Stimulated activated CD4-positive, alpha-beta T cell treated with anti-CD3 and anti-CD28 coated beads, Interleukin-15, amount 100 ng/mL, for 1 hour (primary cell): Measurements from ENCODE around the gene ZNF525.
"Not testable (repeated sequence)": the region's sequence is repeated elsewhere in the genome, so short reads cannot be mapped to it uniquely, and the experiment has no call there.

ENCODE experiments used
- DNase-seq, 2 donors: peaks; one replicate each; pipeline ENCODE4 v3.0.0-alpha.2; 2020; ENCODE audit warnings: low read depth in 1 of 2, low spot score in 1 of 2

Gene ZNF525

DNA sequence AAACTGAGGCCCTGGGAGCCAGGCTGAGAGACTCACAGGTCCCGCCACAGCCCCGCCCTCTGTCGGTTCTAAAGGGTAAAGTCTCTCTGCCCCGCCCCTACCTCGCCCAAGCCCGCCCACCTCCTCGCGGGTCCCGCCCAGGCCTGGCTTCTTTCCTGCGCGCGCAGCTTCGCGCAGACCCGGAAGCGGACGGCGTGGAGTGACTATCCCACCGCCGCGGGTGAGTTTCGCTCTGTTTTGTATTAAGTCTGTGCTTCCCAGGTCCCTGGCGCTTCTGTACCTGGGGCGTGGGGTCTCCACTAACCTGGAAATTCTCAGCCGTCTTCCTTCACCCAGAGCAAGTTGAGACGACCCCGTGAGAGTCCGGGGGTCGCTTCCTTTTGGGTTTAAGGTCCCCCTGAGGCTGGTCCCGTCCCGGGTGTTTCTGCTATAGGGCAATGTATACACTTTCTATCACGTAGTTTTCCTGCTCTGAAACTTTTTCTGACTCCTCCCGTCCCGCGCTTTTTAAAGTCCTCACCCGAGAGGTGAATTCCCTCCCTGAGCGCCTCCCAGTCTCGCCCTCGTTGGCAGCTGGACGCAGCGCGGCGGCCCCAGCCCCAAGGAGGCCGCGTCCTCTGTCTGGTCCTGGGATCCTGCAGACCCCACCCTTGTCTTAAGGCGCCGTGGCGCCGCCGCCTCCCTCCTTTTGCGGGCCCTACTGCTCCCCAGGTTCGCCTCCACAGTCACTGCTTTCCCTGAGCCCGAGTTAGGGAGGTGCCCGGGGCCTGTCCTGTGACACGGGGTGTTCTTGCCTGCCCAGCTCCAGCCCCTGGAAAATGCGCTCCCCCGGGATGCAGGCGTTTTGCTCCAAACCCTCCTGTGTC lies 29.7 kb downstream of the ZNF525 start, which contains the start of gene ZNF765:
TSS of gene ZNF765 (plus strand) at position 176 of the 866 bp plus-strand sequence. CDS start 2,867 bp downstream, outside the sequence.
- peak; percentile 96 for DNase-seq

DNA sequence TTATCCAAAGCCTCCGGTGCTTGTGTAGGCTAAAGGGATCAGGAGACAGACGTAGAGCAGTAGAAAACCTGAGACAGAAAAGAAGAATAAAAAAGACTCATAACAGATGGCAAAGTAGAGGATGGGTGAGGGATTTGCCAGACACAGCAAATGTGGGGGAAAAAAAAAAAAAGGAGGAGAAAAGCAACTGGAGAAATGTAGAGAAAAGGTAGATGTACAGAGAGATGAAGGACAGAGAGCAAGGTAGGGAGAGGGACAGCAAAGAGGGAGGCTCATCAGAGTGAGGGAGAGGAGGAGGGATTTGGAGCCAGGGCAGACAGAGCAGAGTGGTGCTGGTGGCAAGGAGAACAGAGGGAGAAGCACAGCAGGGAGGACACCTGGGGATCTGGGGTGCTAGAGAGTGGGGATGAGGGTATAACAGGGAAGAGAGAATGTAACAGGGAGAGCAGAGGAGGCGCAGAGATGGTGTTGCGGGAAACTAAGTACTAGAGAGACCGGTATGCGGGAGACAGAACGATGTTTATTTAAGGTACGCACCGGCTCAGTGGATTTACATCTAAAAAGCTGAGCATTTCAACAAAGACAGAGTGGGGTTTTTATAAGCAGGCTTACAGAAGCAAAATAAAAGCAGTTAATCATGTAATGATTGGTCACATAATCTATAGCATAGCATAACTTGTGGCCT lies 30.5 kb downstream of the ZNF525 start:
- not testable (repeated sequence) for DNase-seq

DNA sequence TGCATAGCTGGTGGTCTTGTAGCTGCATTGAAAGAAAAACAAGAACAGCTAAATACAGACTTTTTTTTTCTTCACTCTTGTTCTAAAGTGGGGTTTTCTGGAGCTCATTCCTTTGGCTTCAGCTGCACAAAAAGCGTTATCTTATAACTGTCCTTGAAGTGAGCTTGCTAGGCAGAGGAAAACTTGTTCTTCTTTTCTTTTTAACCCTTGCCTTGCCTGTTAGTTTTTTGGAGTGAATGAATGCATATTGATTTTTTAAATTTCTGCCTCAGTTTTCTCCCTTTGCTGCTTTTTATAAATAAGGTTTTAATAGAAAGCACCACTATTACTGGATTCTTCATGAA lies 31.0 kb downstream of the ZNF525 start:
- DNase-seq, result no peak

DNA sequence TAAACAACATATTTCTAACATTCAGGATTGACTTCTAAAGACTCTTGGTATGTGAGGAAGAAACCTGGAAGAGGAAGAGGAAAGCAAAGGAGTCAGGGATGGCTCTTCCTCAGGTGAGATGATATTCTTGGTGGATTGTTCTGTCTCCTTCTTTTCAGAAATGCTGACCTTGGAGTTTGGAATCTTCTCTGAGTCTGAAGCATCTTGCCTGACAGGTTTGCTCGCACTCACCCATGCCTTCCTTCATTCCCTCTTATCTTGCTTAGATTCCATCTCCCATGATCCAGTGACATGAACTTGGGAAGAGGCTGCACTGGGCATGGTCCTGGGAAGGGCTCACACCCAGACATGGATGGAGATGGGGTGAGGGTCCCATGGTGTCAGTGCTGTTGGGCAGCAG lies 32.4 kb downstream of the ZNF525 start:
- DNase-seq, result not testable (repeated sequence)

DNA sequence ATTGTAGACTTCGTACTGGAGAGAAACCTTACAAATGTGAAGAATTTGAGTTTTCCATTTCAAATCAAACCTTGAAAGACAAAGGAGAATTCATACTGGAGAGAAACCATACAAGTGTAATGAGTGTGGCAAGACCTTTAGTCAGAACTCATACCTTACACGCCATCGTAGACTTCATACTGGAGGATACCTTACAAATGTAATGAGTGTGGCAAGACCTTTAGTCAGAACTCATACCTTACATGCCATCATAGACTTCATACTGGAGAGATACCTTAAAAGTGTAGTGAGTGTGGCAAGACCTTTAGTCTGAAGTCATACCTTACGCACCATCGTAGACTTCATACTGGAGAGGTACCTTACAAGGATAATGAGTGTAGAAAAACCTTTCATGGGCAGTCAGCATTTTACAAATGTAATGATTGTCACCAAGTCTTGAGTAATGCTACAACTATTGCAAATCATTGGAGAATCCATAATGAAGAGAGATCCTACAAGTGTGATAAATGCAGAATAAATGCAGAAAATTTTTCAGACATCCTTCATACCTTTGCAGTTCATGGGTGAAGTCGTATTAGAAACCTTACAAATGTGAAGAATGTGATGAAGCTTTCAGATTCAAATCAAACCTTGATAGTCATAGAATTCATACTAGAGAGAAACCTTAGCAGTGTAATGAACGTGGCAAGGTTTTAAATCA lies 44.1 kb downstream of the ZNF525 start:
- DNase-seq, result no peak

GRCh38 chr19:53420520-53421315 lies 55.2 kb downstream of the ZNF525 start:
- not testable (repeated sequence) for DNase-seq

DNA sequence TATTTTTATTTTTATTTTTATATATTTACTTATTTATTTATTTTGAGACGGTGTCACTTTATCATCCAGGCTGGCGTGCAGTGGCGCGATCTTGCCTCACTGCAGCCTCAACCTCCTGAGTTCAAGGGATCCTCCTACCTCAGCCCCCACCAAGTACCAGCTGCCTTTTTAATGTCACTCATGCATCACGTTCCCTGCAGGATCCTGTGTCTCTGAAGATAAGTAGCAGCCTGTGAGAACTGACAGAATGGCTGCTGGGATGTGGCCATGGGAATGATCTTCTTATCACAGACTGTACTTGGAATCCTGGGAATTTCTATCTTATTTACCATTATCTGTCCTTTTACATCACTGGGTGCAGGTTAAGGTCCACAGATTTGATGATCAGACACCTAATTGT lies 57.0 kb downstream of the ZNF525 start:
- DNase-seq, result no peak

- DNase-seq, result not testable (repeated sequence)
These were observed 57.6 kb downstream of the ZNF525 start for GRCh38 chr19:53423074-53423473.

- DNase-seq, result not testable (repeated sequence)
These were observed 58.2 kb downstream of the ZNF525 start for GRCh38 chr19:53423680-53424079.

- DNase-seq, result peak; percentile 34 to 41
These were observed 59.6 kb downstream of the ZNF525 start for GRCh38 chr19:53424968-53425597.

GRCh38 chr19:53431399-53432087 lies 66.0 kb downstream of the ZNF525 start, which contains the start of gene ZNF761:
TSS of gene ZNF761 (plus strand) at chr19:53431984. CDS start at chr19:53447269, 15,285 bp downstream.
- peak; percentile 97 to 98 for DNase-seq

DNA sequence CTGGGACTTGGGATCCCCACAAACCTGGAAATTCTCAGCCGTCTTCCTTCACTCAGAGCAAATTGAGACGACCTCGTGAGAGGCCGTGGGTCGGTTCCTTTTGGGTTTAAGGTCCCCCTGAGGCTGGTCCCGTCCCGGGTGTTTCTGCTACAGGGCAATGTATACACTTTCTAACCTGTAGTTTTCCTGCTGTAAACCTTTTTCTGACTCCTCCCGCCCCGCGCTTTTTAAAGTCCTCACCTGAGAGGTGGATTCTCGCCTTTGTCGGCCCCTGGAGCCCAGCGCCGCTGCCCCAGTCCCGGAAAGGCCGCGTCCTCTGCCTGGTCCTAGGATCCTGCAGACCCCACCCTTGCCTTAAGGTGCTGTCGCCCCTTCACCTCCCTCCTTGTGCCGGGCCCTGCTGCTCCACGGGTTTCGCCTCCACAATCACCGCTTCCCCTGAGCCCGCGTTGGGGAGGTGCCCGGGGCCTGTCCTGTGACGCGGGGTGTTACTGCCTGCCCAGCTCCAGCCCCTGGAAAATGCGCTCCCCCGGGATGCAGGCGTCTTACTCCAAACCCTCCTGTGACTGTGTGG lies 66.7 kb downstream of the ZNF525 start:
- DNase-seq, result no peak
